HUDEP-2 (cell line): Measurements from ENCODE around the gene TULP4.
A peak's percentile ranks its signal among the peaks of the same experiment; 100 is the strongest.

Experiments
- DNase-seq, 76 experiments: peaks; one replicate each; lab custom pipeline; 2025; ENCODE audit not compliant: unreplicated experiment in 76 of 76; lab: John Stamatoyannopoulos, UW

Gene TULP4

DNA sequence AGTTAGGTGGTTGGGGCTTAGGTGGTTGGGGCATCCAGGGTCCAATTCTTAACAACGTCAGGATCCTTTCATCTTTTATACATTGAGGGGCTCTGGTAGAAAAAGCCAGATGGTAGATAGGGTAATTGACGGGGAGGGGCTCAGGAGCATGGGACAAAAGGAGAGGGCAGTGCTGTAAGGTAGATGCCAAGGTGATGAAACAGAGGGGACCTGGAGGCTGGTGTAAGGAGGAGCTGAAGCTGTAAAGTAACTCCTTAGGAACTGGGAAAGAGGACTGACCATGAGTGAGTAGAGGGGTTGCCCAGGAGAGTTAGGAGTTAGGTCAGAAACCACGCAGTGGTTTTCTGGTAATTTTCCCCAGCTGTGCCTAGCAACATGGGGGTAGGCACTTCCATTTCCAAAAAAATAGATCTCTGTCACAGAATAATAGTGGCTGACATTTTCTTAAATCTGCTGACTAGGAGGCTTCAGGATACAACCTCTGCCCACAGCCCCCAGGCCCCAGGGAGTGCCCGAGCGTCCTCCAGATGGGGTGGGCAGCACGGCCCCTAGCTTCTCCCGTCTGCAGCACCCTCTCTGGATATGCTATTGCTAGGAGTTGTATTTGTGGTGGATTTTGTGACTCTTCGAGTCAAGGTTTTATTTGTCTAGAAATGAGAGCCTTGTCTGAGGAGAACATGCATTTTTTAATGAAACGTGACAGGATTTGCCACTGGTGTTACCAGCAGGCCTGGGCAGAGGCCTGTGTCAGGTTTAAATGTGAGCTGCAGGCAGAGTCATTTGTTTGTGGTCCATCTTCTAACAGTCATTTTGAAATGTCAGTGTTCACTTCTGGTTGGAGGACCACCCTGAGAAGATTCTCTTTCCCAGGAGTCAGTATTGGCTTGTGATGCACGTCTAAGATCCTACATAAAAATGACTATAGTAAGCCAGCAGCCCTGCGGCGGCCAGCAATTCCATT, 44.6 kb downstream of the TULP4 start:
- no peak for DNase-seq

GRCh38 chr6:158357570-158358216, 45.4 kb downstream of the TULP4 start:
- no peak for DNase-seq

GRCh38 chr6:158358450-158359077, 46.3 kb downstream of the TULP4 start:
- peak in 38 of 76 experiments; percentile 5 to 53 (median 24) for DNase-seq

DNA sequence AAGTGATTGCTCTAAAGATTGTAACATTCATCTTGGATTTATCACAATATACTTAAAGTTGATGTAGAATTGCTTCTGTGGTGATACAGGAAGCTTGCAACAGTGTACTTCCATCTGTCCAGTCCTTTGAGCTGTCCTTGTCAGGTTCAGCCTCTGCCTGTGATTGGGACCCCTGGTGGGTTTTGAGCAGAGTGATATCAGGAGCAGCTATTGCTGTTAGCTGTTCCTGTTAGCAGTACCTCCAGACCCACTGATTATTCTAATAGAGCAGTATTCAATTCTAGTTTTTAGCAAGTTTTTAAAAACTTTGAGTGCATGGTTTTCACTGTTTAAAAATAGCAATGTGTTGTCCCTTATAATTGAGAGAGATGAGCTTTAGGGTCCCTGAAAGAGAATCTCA, 48.8 kb downstream of the TULP4 start:
- DNase-seq = no peak

GRCh38 chr6:158361961-158362669, 49.9 kb downstream of the TULP4 start:
- DNase-seq = no peak

- peak in 1 of 76 experiments; percentile 10 for DNase-seq
Observed at GRCh38 chr6:158366363-158366762, 54.1 kb downstream of the TULP4 start.

DNA sequence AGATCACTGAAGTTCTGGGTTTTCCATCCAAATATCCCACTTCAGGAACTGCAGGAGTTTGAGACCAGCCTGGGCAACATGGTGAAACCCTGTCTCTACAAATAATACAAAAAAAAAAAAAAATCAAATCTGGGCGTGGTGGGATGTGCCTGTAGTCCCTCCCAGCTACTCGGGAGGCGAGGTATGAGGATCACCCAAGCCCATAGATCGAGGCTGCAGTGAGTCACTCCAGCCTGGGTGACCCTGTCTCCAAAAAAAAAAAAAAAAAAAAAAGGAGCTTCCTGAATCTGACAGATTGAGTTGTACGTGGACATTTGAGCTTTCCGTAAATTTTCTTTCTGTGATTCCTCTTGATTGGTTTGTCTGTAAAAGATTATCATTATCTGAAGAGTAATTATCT, 55.6 kb downstream of the TULP4 start:
- DNase-seq = no peak

- DNase-seq = no peak
Observed at GRCh38 chr6:158369241-158369640, 57.0 kb downstream of the TULP4 start.

DNA sequence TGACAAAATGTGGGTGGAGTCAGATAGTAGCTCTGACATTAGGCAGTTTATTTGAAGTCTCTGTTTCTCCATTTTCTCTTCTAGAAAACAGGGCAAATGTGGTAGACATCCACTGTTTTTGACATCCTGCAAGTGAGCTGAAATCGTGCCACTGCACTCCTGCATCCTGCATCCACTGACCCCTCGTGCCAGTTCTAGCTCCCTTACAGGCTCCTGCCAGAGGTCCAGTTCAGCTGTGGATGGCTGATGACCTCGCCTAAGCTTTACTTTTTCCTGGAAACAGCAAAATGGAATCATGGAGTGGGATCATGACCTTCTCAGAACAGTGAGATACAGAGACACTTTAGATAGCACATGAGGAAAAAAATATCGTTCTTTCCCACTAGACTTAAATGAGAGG, 58.5 kb downstream of the TULP4 start:
- no peak for DNase-seq

DNA sequence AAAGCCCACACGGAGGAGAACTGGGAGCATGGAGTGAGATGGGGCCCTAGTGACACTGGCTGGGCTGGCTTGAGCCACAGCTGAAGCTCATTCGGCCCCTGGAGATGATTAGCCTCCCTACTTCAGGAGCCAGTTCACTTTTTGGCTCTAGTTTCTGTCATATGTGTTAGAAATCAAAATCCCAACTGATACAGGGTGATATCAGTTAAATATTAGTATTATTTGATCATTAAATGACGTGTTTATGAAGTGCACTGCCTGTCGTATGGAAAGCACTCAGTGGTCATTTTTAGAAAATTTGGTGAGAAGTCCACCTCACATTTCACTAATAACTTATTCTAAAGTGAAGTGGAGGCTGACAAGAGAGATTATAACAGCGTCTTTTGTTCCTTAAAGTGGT, 59.0 kb downstream of the TULP4 start:
- no peak for DNase-seq

DNA sequence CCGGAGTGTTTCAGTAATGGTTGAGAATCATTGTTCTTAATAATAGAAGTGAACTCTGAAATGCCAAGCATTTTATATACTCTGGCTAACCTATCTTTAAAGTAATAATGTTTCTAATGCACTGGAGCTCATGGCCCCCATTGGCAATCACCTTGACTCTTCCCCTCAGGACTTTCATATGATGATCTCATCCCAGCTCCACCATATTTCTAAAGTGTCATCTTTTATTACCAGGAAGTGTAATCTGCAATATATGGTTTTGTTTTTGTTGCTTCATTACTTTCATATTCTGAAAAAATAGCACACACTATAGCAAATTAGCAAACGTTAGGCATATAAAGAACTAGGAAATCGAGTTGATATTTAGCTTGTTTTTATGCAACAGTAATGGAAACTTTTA, 60.3 kb downstream of the TULP4 start:
- no peak for DNase-seq

GRCh38 chr6:158373214-158373613, 60.9 kb downstream of the TULP4 start:
- DNase-seq = no peak

GRCh38 chr6:158374020-158374419, 61.8 kb downstream of the TULP4 start:
- DNase-seq = no peak

DNA sequence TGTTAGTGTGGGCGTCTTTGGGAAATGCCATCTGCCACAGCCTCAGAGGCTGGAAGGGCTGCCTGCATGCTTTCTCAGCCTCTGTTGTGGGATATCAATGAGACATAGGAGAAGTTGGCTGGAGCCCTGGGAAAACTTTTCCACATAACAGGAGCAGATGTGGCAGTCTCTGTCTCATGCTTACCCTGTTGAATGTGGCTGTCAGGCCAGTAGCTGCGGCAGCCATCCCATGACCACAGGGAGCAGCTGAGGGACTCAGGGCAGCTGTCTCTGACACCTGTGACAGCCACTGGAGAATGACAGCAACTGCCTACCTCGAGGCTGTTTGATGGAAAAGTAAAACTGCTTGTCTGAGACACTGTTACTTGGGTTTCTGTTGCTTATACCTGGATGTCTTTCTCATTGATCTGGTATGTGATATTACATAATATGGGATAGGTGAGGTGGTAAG, 64.4 kb downstream of the TULP4 start:
- no peak for DNase-seq

GRCh38 chr6:158377860-158378259, 65.6 kb downstream of the TULP4 start:
- DNase-seq = no peak

DNA sequence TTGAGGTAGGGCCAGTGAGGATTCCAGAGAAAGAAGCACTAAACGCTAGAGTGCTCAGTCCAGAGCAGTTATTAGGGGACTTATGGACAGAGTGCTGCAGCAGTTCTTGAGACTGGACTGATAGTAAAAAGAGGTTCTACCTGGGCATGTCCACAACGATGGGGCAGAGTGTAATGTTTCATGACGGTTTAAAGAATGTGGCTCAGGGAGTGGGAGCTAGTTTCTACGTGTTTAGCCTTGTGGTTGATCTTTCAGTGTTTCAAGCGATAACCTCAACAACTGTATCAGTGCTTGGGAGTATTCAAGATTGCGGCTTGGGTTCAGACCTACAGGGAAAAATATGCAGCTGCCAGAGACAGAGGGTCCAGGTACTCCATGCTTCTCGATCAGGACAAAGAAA, 67.1 kb downstream of the TULP4 start:
- DNase-seq = no peak

DNA sequence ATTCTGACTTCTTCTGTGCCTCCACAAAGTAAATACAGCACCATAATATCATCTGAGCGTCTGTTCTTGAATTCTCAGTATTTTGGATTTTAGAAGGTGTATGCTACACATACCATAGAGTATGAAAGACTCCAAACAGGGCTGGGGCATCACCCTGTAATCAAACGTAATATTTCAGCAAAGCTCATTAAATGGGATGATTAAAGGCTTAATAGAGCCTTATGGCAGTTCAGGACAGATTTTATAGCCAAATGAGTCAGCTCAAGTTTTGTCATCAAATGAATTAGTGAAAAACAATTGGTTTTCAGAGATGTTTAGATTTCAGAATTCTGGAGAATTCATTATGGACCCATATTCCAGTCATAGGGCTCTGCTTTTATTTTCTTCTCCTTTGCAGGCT, 68.9 kb downstream of the TULP4 start:
- DNase-seq = no peak

- no peak for DNase-seq
Observed at GRCh38 chr6:158382491-158382890, 70.2 kb downstream of the TULP4 start.

- DNase-seq = no peak
Observed at GRCh38 chr6:158383057-158383456, 70.8 kb downstream of the TULP4 start.

- no peak for DNase-seq
Observed at GRCh38 chr6:158383542-158383941, 71.3 kb downstream of the TULP4 start.

- no peak for DNase-seq
Observed at GRCh38 chr6:158384671-158385110, 72.4 kb downstream of the TULP4 start.
